Smooth muscle cell (in vitro differentiated cells): ENCODE measurements around the gene HECW1. TPM values are rescaled to one million over a fixed set of nuclear protein-coding genes. Genes with fewer than 3 reads are reported as not detected.

Source experiments
- DNase-seq: peaks from one replicate; lab custom pipeline; 2025; ENCODE audit not compliant: unreplicated experiment; lab: John Stamatoyannopoulos, UW
- H2AFZ ChIP-seq: fragments of 200-600 bp; sonication (generic); 2 replicates; pipeline ENCODE4 v1.6.0; 2016; ENCODE audit warnings: antibody characterized with exemption, low read depth, mild to moderate bottlenecking
- H3F3A ChIP-seq: fragments of 200-600 bp; sonication (generic); 2 replicates; pipeline ENCODE4 v1.6.0; 2017; ENCODE audit warnings: antibody characterized with exemption, low read depth
- H3K27ac ChIP-seq: fragments of 200-600 bp; sonication (generic); 2 replicates; pipeline ENCODE4 v1.5.1; 2016; ENCODE audit warnings: low read depth, mild to moderate bottlenecking
- H3K27me3 ChIP-seq: fragments of 200-600 bp; sonication (generic); 2 replicates; pipeline ENCODE4 v1.6.1; 2016; ENCODE audit warnings: low read depth, mild to moderate bottlenecking
- H3K36me3 ChIP-seq: fragments of 200-600 bp; sonication (generic); 2 replicates; pipeline ENCODE4 v1.5.1; 2016; ENCODE audit warnings: low read depth
- H3K4me1 ChIP-seq: fragments of 200-600 bp; sonication (generic); 2 replicates; pipeline ENCODE4 v1.5.1; 2016; ENCODE audit warnings: low read depth
- H3K4me2 ChIP-seq: fragments of 200-600 bp; sonication (generic); 2 replicates; pipeline ENCODE4 v1.6.0; 2016; ENCODE audit warnings: mild to moderate bottlenecking
- H3K4me3 ChIP-seq: fragments of 200-600 bp; sonication (generic); 2 replicates; pipeline ENCODE4 v1.5.1; 2016; ENCODE audit warnings: mild to moderate bottlenecking
- H3K79me2 ChIP-seq: fragments of 200-600 bp; sonication (generic); 2 replicates; pipeline ENCODE4 v1.6.0; 2016; ENCODE audit warnings: low read depth, mild to moderate bottlenecking
- H3K9ac ChIP-seq: fragments of 200-600 bp; sonication (generic); 2 replicates; pipeline ENCODE4 v1.6.0; 2016; ENCODE audit warnings: low read depth
- H3K9me3 ChIP-seq: fragments of 200-600 bp; sonication (generic); replicated peaks from 2 replicates; pipeline ENCODE4 v1.5.1; 2016; ENCODE audit warnings: low read depth
- H4K20me1 ChIP-seq: fragments of 200-600 bp; sonication (generic); 2 replicates; pipeline ENCODE4 v1.6.0; 2016; ENCODE audit warnings: low read depth
- WGBS: methylation state at CpG from one replicate; pipeline ENCODE4 v1.1.7; 2016; ENCODE audit warnings: low lambda C conversion rate; 5-methylcytosine and 5-hydroxymethylcytosine counted together
- polyA plus RNA-seq: library from polyadenylated mRNA; unstranded; fragments of >200 nt; fragmentation: Nextera tagmentation; extraction: Ambion mirVana; gene quantifications from 2 replicates; pipeline ENCODE4 v1.2.1, GENCODE V29; 2016
- total RNA-seq: library from RNA; depleted of rRNA; stranded (reverse); fragments of >200 nt; gene quantifications from 2 replicates; pipeline ENCODE4 v1.2.3, GENCODE V29; 2014
- TF ChIP-seq, protein P1 (sequence below): fragments of 200-600 bp; sonication (generic); IDR thresholded peaks from 2 replicates; pipeline ENCODE4 v1.5.1; 2017; ENCODE audit warnings: borderline replicate concordance, mild to moderate bottlenecking, antibody characterized with exemption; ENCODE audit not compliant: insufficient read depth, poor library complexity, severe bottlenecking

Gene HECW1
- total and polyA plus RNA-seq, 2 experiments from 2014 or later, result 0.09 to 0.49 TPM

DNA sequence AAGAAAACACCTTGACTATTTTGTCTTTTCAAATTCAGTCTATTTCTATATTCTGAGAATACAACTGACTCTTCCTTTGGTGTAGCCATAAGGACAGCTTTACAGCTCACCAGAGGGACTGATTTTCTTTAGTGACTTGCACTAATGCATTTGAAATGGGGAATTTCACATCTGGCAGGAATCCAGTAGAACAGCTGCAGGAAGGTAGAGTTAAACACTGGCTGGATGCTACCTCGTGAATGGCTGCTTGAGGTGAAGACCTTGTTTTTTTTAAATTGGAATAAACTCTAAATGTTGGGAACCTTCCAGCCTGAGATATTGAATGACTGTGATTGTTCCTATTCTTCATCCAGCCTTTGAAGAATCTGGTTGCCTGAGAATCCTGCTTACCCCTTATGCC lies 330.9 kb downstream of the HECW1 start:
- no peak overlapping the region for H3K4me3 ChIP-seq
- H3K4me2 ChIP-seq, result no peak overlapping the region
- no peaks in the 10 kb centered on the region for H3K9me3 ChIP-seq
- H3K9ac ChIP-seq, result no peak overlapping the region
- no peaks in the 10 kb centered on the region for H3K36me3 ChIP-seq
- no peaks in the 10 kb centered on the region for H3K4me1 ChIP-seq
- no peaks in the 10 kb centered on the region for H3K27me3 ChIP-seq
- 85% methylated on average over 1 of the region's 1 CpG for WGBS
- no peaks in the 10 kb centered on the region for H4K20me1 ChIP-seq
- H3F3A ChIP-seq, result no peaks in the 10 kb centered on the region
- no peaks in the 10 kb centered on the region for H3K79me2 ChIP-seq
- no peak overlapping the region for H3K27ac ChIP-seq
- no peak for DNase-seq
- no peak overlapping the region for H2AFZ ChIP-seq
- TF ChIP-seq, protein P1, sequence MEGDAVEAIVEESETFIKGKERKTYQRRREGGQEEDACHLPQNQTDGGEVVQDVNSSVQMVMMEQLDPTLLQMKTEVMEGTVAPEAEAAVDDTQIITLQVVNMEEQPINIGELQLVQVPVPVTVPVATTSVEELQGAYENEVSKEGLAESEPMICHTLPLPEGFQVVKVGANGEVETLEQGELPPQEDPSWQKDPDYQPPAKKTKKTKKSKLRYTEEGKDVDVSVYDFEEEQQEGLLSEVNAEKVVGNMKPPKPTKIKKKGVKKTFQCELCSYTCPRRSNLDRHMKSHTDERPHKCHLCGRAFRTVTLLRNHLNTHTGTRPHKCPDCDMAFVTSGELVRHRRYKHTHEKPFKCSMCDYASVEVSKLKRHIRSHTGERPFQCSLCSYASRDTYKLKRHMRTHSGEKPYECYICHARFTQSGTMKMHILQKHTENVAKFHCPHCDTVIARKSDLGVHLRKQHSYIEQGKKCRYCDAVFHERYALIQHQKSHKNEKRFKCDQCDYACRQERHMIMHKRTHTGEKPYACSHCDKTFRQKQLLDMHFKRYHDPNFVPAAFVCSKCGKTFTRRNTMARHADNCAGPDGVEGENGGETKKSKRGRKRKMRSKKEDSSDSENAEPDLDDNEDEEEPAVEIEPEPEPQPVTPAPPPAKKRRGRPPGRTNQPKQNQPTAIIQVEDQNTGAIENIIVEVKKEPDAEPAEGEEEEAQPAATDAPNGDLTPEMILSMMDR, result no peak

DNA sequence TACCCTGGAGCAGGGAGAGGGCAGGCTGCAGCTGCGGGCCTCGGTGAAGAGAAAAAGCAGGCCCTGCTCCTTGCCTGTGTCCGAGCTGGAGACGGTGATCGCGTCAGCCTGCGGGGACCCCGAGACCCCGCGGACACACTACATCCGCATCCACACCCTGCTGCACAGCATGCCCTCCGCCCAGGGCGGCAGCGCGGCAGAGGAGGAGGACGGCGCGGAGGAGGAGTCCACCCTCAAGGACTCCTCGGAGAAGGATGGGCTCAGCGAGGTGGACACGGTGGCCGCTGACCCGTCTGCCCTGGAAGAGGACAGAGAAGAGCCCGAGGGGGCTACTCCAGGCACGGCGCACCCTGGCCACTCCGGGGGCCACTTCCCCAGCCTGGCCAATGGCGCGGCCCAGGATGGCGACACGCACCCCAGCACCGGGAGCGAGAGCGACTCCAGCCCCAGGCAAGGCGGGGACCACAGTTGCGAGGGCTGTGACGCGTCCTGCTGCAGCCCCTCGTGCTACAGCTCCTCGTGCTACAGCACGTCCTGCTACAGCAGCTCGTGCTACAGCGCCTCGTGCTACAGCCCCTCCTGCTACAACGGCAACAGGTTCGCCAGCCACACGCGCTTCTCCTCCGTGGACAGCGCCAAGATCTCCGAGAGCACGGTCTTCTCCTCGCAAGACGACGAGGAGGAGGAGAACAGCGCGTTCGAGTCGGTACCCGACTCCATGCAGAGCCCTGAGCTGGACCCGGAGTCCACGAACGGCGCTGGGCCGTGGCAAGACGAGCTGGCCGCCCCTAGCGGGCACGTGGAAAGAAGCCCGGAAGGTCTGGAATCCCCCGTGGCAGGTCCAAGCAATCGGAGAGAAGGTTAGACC lies 332.5 kb downstream of the HECW1 start:
- H4K20me1 ChIP-seq, result no peaks in the 10 kb centered on the region
- no peaks in the 10 kb centered on the region for H3K9me3 ChIP-seq
- no peak overlapping the region for H3K4me2 ChIP-seq
- H3K27me3 ChIP-seq, result no peaks in the 10 kb centered on the region
- no peak overlapping the region for H3K27ac ChIP-seq
- H3K36me3 ChIP-seq, result no peaks in the 10 kb centered on the region
- no peak for DNase-seq
- H3K79me2 ChIP-seq, result no peaks in the 10 kb centered on the region
- H3K9ac ChIP-seq, result no peak overlapping the region
- whole genome bisulfite sequencing, result 97% methylated on average over 71 of the region's 72 CpGs
- H3K4me3 ChIP-seq, result no peak overlapping the region
- TF ChIP-seq, protein P1, result no peak
- no peak overlapping the region for H2AFZ ChIP-seq
- peaks cover 9% of the 10 kb centered on the region for H3K4me1 ChIP-seq
- H3F3A ChIP-seq, result no peaks in the 10 kb centered on the region

DNA sequence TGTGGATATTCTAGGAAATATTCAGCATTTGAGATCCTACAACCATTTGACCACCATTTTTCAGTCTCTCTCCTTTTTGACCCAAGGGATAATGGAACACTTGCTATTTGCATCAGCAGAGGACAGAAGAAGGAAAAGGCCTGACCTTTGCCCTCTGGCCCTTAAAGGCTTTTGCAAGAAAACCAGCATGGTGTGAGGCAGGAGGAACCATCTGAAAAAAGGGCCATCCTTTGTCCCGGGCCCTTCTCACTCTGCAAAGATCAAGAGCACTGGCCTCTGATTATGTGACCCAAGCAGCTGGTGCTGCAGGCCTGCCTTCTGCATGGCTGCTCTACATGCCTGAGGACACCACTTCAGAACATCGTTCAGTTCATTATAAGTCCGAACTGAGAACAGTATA lies 337.1 kb downstream of the HECW1 start:
- H3K9me3 ChIP-seq, result no peaks in the 10 kb centered on the region
- H3K4me3 ChIP-seq, result no peak overlapping the region
- H3K79me2 ChIP-seq, result no peaks in the 10 kb centered on the region
- no peak overlapping the region for H3K27ac ChIP-seq
- no peak overlapping the region for H3K9ac ChIP-seq
- H3F3A ChIP-seq, result no peaks in the 10 kb centered on the region
- H3K27me3 ChIP-seq, result no peaks in the 10 kb centered on the region
- H3K36me3 ChIP-seq, result no peaks in the 10 kb centered on the region
- 82% methylated on average over 3 of the region's 3 CpGs for WGBS
- no peak for DNase-seq
- H2AFZ ChIP-seq, result no peak overlapping the region
- TF ChIP-seq, protein P1, result no peak
- H4K20me1 ChIP-seq, result no peaks in the 10 kb centered on the region
- H3K4me1 ChIP-seq, result peaks cover 13% of the 10 kb centered on the region
- H3K4me2 ChIP-seq, result no peak overlapping the region

DNA sequence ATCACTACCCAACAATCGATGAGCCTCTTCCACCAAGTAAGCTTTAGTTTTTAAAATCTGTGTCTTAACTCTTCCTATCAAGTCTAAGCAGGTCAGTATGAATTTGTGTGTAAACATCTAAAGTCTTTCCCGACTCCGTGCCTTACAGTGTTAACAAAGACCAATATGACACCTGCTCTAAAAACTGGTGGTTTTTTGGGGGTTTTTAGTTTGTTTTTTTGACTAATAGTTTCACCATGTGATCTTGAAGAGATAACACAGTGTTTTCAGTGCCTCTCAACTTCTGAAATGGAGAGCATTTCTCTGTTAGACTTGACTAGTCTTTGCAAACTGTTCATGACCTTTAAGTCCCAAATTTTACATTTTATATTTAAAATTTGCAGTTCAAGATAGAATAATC lies 338.4 kb downstream of the HECW1 start:
- H3K4me2 ChIP-seq, result no peak overlapping the region
- H3K9ac ChIP-seq, result no peak overlapping the region
- no peaks in the 10 kb centered on the region for H3K9me3 ChIP-seq
- DNase-seq, result no peak
- no peaks in the 10 kb centered on the region for H3K27me3 ChIP-seq
- TF ChIP-seq, protein P1, result no peak
- H3K79me2 ChIP-seq, result no peaks in the 10 kb centered on the region
- no peaks in the 10 kb centered on the region for H4K20me1 ChIP-seq
- H2AFZ ChIP-seq, result no peak overlapping the region
- no peaks in the 10 kb centered on the region for H3K36me3 ChIP-seq
- no peak overlapping the region for H3K27ac ChIP-seq
- peaks cover 13% of the 10 kb centered on the region for H3K4me1 ChIP-seq
- H3F3A ChIP-seq, result no peaks in the 10 kb centered on the region
- no peak overlapping the region for H3K4me3 ChIP-seq
- 98% methylated on average over 3 of the region's 3 CpGs for WGBS
